Activated T-helper 1 cell treated with anti-CD3 and anti-CD28 coated beads, Interleukin-2, amount 50 U/mL, for 16 hours (primary cell): Measurements from ENCODE around the gene SYMPK.
A peak's percentile ranks its signal among the peaks of the same experiment; 100 is the strongest.
"Not testable (repeated sequence)": the region's sequence is repeated elsewhere in the genome, so short reads cannot be mapped to it uniquely, and the experiment has no call there.

Experiments used
- DNase-seq, 2 donors: peaks; one replicate each; pipeline ENCODE4 v3.0.0-alpha.2; 2020; ENCODE audit warnings: low read depth in 1 of 2, low spot score in 1 of 2

Gene SYMPK

GRCh38 chr19:45885556-45886426, 22.8 kb upstream of the SYMPK start, which contains the start of gene IRF2BP1:
TSS of gene IRF2BP1 (minus strand) at chr19:45886141. CDS start at chr19:45885774, 367 bp downstream.
- peak; percentile 78 to 81 for DNase-seq

DNA sequence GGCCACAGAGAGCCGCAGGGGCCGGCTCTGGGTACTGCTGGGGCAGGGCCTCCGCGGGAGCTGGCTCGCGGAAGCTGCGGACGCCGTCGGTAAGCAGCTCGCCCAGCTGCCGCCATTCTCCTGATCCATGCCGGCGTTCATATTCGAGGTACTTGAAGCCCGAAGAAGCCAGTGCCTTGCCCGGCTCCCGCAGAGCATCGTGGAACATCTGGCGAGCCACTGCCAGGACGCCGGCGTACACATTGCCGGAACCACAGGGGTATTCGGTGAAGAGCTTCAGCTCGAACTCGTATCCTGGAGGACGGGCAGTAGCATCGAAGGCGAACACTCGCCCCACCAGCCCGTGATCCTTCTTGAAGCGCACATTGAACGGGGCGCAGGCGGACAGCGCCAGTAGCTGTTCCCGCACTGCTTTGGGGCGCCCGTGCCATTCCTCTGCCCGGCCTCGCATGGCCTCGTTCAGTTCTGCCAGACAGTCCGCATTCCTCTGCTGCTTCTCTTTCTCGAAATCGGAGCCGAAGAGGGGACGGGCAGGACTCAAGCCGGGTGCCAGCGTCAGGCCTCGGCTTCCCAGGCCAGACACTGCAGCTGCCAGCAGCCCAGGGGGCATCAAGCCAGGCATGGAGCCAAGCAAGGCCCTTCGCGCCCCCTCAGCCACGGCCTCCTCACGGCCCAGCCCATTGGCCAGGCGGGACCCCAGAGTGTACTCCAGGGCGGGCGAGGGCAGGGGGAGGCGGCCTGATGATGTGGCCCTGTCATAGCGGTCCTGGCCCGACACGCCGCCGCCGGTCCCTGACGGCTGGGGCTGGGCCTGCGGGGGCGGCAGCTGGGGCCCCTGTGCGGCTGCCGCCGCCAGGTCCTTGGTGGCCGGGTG, 22.0 kb upstream of the SYMPK start:
- DNase-seq, result no peak

DNA sequence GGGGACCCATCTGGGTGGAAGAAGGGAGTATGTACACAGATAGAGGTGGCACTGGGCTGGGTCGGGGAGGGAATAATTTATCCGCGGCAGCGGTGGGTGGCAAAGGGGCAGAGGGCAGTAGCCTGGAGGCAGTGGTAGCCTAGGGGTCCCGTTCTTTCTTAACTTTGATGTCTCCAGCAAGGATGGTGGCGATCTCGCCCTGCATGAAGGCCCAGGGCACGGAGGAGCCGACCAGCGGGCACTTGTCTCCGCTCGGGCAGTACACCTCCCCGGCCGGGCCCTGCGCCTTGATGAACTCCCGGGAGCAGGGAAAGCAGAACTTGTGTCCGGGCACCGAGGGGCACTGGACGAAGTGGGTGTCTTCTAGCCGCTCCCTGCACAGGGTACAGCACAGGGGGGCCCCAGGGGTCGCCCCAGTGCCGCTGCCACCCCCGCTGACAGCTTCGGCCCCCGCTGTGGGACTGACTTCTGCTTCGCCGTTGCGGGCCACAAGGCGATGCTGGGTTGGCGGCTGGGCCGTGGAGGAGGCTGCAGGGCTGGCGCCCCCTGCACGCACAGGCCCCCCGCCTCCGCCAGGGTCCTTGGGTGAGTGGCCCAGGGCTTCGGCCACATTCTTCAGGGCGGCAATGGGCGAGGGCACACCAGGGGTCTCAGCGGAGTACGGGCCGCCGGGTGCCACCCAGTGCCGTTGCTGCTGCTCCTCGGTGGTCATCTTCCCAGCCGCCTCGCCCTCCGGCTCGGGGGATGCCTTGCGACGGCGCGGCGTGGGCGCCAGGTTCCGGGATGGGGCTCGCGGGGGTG, 21.1 kb upstream of the SYMPK start:
- DNase-seq, result no peak

DNA sequence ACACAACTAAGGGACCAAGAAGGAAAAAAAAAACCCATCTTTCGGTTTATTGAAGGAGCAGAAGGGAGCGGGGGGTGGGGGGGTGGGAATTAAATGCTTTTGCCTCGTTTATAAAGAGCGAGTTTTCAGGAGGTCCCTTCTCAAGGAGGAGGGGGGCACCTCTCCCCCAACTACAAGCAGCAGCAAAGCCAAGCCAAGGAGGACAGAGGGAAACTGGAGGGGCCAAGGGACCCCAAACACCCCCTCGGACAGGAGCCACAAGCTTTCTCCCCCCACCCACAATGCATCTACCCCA, 20.6 kb upstream of the SYMPK start:
- no peak for DNase-seq

DNA sequence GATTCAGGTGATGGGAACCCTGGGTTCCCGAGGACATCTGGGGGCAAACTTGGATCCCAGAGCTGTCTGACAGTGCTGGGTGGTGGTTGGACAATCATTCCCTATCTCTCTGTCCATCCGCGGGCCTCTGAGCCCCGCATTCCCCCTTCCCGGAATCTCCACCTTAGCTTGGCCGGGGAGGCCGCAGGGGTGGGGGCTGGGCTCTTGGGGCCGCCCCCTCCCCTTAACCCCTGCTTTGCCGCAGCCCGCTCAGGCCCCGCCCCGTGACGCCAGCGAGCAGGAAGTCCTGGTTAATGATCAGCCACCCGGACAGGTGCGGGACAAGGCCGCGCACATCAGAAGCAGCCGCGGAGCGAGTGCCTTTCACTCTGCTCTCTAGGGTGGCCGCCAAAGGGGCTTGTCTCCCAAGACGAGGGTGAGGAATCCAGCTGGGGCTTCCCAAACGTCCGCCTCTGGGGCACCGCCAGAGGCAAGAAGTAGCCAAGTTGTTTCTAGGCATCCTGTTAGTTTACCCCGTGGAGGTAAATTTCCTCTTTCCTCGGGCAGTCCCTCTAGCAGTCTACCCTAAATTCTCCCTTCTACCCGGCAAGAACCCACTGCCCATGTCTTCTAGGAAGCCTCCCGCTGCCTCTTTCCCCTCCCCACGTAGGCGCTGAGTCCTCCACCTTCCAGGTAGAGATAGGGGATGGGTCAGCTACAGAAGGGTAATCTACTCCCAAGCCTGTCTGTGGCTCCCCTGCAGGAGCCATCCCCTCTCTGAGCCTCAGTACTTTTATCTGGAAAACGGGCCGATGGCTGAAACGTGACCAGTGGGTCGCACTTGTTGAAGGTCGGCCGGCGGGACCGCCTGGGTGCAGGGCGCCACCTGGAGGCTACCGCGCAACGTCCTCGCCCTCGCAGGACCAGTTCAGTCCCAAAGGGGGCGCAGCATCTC, 20.0 kb upstream of the SYMPK start:
- DNase-seq, result peak; percentile 61 to 75

DNA sequence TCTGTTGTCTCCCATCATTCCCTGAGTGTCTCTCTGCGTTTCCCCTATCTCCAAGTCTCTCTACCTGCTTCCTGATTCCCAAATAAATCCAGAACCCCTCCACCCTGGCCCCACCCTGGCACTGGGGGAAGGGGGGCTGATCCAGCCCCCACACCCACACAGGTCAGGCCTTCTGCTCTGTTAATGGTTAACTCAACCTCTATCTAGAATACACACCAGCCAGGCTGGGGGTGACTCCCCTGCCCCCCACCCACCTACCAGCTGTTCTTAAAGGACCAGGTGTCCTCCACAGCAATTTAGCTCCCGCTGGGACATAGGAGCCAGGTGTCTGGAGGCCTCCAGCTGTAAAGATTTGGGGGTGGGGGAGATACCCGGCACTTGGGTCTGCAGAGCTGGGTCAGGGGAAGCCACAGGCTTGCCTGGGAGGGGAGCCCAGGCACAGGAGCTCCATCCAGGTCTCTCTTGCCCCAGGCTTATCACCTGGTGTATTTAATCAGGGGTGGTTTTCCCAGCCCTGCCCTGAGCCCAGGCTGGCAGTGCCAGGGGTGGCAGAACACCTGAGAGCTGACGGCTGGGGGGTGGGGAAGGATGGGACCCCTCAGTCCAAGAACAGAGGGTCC, 19.1 kb upstream of the SYMPK start:
- no peak for DNase-seq

DNA sequence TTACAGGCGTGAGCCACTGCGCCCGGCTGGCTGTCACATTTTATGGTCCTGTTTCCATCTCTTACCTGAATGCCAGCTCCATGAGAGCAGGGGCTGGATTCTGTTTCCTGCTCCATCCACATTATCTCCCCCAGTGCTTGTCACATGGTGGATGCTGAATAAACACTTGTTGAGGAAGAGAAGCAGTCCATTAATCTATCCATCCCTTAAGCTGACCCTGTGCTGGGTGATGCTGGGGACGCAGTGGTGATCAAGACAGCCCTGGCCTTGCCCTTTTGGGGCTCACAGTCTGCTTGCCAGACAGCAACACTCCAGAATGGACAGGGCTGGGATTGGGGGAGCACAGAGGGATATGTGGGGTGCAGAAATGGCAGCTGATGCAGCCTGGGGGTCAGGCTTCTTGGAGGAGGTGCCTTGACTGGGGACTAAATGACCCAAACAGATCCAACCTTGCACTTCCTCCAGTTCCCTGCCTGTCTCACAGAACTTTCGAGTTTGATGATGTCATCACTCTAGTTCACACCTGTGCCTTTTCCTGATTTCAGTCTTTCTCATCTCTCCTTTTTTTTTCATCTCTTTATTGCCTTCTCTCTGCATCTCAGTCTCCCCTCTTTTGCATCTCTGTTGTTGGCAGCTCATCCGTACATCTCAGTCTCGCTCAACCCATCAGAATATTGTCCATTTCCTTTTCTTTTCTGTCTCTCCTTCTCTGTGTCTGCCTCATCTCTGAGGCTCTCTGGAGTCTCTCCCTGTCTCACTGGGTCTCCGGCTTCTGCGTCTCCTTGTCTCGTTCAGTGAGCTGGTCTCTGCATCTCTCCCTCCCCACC, 18.3 kb upstream of the SYMPK start:
- DNase-seq, result no peak

DNA sequence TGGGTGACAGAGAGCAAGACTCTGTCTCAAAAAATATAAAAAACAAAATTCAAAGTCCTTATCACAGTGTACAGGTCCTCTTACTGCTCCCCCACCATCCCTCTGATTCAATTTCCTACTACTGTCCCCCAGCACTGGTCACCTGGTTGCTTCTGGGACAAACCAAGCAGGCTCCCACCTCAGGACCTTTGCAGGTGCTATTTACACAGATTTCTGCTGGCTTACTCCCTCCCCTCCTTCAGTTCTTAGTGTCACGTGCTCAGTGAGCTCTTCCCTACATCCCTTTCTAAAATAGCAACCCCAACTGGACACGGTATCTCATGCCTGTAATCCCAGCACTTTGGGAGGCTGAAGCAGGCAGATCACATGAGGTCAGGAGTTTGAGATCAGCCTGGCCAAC, 17.0 kb upstream of the SYMPK start:
- no peak for DNase-seq

GRCh38 chr19:45879055-45879454, 16.1 kb upstream of the SYMPK start:
- DNase-seq, result no peak

GRCh38 chr19:45878043-45878794, 15.3 kb upstream of the SYMPK start:
- no peak for DNase-seq

DNA sequence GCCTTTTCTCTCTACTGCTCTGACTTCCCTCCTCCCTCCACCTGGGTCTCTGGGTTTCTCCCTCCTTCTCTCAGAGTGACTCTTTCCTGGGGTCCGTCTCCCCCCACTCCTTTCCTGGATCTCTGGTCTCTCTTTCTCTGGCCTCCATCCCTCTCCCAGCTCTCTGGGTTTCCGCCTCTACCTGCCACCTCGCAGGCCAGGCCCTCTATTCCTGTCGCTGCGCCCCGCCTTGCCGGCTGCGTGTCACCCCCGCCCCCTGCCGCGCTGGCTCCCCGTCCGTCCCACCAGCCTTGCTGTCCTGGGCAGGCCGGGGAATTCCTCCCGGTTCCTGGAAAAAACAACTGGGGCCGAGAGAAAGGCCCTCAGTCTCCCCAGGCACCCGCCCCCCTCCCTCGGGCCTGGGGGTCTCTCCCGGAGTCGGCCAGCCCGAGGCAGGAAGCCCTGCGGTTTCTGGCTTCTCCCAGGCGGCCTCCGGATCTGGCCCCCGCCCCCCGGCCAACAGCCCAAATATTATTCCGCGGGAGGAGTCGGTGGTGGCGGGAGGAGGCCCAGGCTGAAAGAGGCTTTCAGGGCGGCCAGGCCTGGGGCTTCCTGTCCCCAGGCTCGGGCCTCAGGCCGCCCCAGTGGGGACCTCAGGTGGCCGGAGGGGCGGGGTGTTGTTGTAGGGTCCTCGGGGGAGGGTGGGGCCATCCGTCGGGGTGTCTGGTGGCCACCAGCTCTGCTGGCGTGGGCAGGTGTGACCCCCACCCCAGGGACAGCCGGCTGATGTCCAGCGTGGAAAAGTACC, 13.7 kb upstream of the SYMPK start:
- no peak for DNase-seq

- no peak for DNase-seq
These were observed 13.1 kb upstream of the SYMPK start for GRCh38 chr19:45876161-45876410.

DNA sequence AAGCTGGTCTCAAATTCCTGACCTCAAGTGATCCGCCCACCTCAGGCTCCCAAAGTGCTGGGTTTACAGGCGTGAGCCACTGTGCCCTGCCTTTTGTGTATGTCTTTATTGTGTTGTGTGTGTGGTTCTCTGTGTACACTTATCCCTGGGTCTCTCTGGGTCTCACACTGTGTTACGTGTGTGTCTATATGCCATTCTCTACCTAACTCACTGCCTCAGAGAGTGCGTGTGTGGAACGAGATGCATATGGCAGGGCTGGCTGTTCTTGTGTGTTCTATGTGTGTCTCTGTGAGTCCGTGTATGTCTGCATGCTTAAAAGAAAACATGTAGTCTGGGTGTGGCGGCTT, 11.6 kb upstream of the SYMPK start:
- no peak for DNase-seq

DNA sequence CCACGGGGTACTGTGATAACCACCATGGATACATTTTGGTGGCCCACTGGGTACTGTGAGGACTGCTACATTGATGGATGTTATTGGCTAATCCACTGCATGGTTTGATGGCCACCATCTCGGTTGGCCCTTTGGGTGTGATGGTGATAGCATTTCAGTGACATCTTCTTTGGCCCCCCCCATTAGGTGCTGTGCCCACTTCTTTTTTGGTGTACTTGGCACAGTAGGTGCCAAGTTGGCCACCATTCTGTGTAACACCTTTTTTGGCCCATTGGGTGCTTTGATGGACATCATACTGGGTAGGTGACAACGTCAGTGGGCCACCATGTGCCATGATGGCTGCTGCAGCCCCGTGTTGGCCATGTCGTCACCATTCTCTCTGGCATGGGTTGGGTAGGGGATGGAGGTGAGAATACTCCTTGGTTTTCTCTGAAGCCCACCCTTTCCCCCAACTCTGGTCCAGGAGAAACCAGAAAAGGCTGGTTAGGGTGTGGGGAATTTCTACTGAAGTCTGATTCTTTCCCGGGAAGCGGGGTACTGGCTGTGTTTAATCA, 10.3 kb upstream of the SYMPK start:
- DNase-seq, result no peak

- no peak for DNase-seq
These were observed 9.4 kb upstream of the SYMPK start for GRCh38 chr19:45872095-45872919.

GRCh38 chr19:45870798-45871197, 7.9 kb upstream of the SYMPK start:
- DNase-seq, result no peak

DNA sequence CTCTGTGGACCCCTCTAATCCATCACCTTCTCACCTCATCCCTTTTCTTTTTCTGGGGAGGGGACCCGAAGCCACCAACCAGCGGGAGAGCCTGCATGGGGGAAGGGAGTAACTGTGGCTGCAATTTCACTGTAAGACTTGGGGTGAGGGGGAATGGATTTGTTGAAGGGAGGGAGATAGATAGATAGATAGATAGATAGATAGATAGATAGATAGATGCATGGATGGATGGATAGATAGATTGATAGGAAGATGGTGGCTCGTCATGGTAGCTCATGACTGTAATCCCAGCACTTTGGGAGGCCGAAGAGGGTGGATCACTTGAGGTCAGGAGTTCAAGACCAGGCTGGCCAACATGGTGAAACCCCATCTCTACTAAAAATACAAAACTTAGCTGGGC, 4.3 kb upstream of the SYMPK start:
- not testable (repeated sequence) for DNase-seq
